Parathyroid adenoma (tissue), 2 donors: ENCODE data around the gene TMEM125.

Experiments
- H2AFZ ChIP-seq: fragments of 300-600 bp; sonication (generic); one replicate; pipeline ENCODE4 v1.7.0; 2017; ENCODE audit warnings: antibody characterized with exemption, mild to moderate bottlenecking
- H3K27ac ChIP-seq: fragments of 300-600 bp; sonication (generic); one replicate; pipeline ENCODE4 v1.7.0; 2017
- H3K27me3 ChIP-seq: fragments of 300-600 bp; sonication (generic); one replicate; pipeline ENCODE4 v1.7.0; 2017; ENCODE audit warnings: low read length; ENCODE audit not compliant: control insufficient read depth, insufficient read depth
- H3K36me3 ChIP-seq: fragments of 300-600 bp; sonication (generic); one replicate; pipeline ENCODE4 v1.7.0; 2017; ENCODE audit warnings: low read length; ENCODE audit not compliant: control insufficient read depth, insufficient read depth
- H3K4me1 ChIP-seq: fragments of 300-600 bp; sonication (generic); one replicate; pipeline ENCODE4 v1.7.0; 2017; ENCODE audit warnings: control low read depth
- H3K4me2 ChIP-seq: fragments of 300-600 bp; sonication (generic); one replicate; pipeline ENCODE4 v1.7.0; 2017; ENCODE audit warnings: low read length
- H3K4me3 ChIP-seq: fragments of 300-600 bp; sonication (generic); one replicate; pipeline ENCODE4 v1.7.0; 2017; ENCODE audit warnings: low read depth, low read length
- H3K79me2 ChIP-seq: fragments of 300-600 bp; sonication (generic); one replicate; pipeline ENCODE4 v1.7.0; 2017; ENCODE audit warnings: control low read depth
- H3K9ac ChIP-seq: fragments of 300-600 bp; sonication (generic); one replicate; pipeline ENCODE4 v1.7.0; 2017; ENCODE audit warnings: mild to moderate bottlenecking
- H3K9me3 ChIP-seq: fragments of 300-600 bp; sonication (generic); one replicate; pipeline ENCODE4 v1.7.0; 2017; ENCODE audit warnings: low read length; ENCODE audit not compliant: control insufficient read depth
- TF ChIP-seq, protein P1 (sequence below): fragments of 300-600 bp; sonication (generic); IDR thresholded peaks from one replicate; pipeline ENCODE4 v1.7.0; 2017; ENCODE audit warnings: antibody characterized with exemption, mild to moderate bottlenecking
- donor health status: primary hyperparathyroidism.

TMEM125 gene

DNA sequence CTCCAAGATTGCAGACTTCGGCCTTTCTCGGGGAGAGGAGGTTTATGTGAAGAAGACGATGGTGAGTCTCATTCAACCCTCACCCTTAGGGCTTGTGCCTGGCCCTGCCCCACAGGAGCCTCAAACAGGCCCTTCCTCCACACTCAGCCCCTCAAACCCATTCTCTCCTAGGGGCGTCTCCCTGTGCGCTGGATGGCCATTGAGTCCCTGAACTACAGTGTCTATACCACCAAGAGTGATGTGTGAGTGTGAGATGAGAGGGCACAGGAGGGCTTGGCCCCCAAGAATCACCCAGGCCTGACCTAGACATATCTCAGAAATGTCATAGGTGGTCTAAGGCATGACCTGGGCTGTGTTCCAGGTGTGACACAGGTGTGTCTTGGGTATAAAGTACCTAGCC lies 49.5 kb downstream of the TMEM125 start:
- H3K27me3 ChIP-seq: no peaks in the 10 kb centered on the region
- no peak overlapping the region for H3K27ac ChIP-seq
- no peaks in the 10 kb centered on the region for H3K36me3 ChIP-seq
- peaks cover 2% of the 10 kb centered on the region for H3K4me1 ChIP-seq
- H3K9me3 ChIP-seq: no peaks in the 10 kb centered on the region
- H2AFZ ChIP-seq: peak overlapping the region; percentile 41
- H3K4me2 ChIP-seq: no peak overlapping the region
- H3K9ac ChIP-seq: no peak overlapping the region
- H3K4me3 ChIP-seq: no peak overlapping the region
- no peaks in the 10 kb centered on the region for H3K79me2 ChIP-seq
- TF ChIP-seq, protein P1, sequence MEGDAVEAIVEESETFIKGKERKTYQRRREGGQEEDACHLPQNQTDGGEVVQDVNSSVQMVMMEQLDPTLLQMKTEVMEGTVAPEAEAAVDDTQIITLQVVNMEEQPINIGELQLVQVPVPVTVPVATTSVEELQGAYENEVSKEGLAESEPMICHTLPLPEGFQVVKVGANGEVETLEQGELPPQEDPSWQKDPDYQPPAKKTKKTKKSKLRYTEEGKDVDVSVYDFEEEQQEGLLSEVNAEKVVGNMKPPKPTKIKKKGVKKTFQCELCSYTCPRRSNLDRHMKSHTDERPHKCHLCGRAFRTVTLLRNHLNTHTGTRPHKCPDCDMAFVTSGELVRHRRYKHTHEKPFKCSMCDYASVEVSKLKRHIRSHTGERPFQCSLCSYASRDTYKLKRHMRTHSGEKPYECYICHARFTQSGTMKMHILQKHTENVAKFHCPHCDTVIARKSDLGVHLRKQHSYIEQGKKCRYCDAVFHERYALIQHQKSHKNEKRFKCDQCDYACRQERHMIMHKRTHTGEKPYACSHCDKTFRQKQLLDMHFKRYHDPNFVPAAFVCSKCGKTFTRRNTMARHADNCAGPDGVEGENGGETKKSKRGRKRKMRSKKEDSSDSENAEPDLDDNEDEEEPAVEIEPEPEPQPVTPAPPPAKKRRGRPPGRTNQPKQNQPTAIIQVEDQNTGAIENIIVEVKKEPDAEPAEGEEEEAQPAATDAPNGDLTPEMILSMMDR: no peak

DNA sequence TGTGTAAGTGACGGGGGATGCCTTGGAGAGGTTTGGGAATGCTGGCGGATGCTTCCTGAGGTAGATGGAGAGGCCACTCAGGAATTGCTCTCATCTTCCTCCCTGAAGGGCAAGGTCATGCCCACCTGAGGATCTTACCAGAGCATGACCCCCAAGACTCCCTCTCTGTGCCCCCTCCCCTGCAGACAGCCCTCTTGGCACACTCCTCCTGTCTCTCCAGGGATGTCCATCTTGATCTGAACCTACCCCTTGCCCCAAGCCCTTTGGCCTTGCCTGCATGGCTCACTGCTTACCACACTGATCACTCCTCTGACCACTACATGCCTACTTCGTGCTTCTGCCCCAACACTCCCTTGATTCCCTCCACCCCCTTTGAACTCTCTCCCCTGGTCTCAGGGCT lies 50.0 kb downstream of the TMEM125 start:
- Histone ChIP-seq H3K9ac (no peak overlapping the region), H3K79me2 (no peaks in the 10 kb centered on the region), H3K27me3 (no peaks in the 10 kb centered on the region), H3K4me3 (no peak overlapping the region), H3K9me3 (no peaks in the 10 kb centered on the region), H3K36me3 (no peaks in the 10 kb centered on the region), H3K27ac (no peak overlapping the region), H2AFZ (no peak overlapping the region), H3K4me2 (no peak overlapping the region), H3K4me1 (peaks cover 2% of the 10 kb centered on the region)
- TF ChIP-seq, protein P1: no peak

DNA sequence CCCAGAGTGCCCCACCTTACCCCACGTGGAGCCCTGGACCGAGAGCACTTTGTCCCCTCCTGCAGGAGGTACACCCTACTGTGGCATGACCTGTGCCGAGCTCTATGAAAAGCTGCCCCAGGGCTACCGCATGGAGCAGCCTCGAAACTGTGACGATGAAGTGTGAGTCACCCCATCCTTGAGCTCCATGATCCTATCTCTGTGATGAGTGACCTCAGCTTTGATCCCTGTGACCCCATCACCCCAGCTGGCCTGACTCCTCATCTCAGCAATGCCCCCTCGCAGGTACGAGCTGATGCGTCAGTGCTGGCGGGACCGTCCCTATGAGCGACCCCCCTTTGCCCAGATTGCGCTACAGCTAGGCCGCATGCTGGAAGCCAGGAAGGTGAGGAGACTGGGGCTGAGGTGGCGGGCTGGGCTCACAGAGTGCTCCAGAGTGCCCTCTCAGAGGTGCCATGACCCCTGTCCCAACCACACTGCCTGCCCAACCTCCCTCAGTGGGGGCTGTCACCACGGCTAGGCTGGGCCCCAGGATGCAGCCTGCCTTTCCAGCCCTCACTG lies 51.6 kb downstream of the TMEM125 start:
- Histone ChIP-seq H3K9ac (no peak overlapping the region), H3K27ac (no peak overlapping the region), H3K9me3 (no peaks in the 10 kb centered on the region), H3K27me3 (no peaks in the 10 kb centered on the region), H3K4me3 (no peak overlapping the region), H3K4me2 (no peak overlapping the region), H3K4me1 (peaks cover 2% of the 10 kb centered on the region), H2AFZ (no peak overlapping the region), H3K79me2 (no peaks in the 10 kb centered on the region), H3K36me3 (no peaks in the 10 kb centered on the region)
- TF ChIP-seq, protein P1: no peak

DNA sequence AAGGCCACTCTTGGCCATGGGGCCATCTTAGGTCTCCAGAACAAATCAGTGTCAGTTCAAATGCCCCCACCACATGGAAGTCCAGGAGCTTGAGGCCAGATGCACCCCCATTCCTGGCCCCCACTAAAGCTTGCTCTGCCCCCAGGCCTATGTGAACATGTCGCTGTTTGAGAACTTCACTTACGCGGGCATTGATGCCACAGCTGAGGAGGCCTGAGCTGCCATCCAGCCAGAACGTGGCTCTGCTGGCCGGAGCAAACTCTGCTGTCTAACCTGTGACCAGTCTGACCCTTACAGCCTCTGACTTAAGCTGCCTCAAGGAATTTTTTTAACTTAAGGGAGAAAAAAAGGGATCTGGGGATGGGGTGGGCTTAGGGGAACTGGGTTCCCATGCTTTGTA lies 52.7 kb downstream of the TMEM125 start:
- TF ChIP-seq, protein P1: no peak
- Histone ChIP-seq H2AFZ (no peak overlapping the region), H3K9me3 (no peaks in the 10 kb centered on the region), H3K36me3 (no peaks in the 10 kb centered on the region), H3K9ac (no peak overlapping the region), H3K4me2 (no peak overlapping the region), H3K27me3 (no peaks in the 10 kb centered on the region), H3K27ac (no peak overlapping the region), H3K4me1 (peaks cover 2% of the 10 kb centered on the region), H3K4me3 (no peak overlapping the region), H3K79me2 (no peaks in the 10 kb centered on the region)
